Measurements from ENCODE around the gene SNX11. TPM values are rescaled to one million over a fixed set of nuclear protein-coding genes. Genes with fewer than 3 reads are reported as not detected.

The SNX11 gene
- total RNA-seq, 8 experiments from 2014 or later = 13.3 to 21.8 (median 14.9) TPM

DNA sequence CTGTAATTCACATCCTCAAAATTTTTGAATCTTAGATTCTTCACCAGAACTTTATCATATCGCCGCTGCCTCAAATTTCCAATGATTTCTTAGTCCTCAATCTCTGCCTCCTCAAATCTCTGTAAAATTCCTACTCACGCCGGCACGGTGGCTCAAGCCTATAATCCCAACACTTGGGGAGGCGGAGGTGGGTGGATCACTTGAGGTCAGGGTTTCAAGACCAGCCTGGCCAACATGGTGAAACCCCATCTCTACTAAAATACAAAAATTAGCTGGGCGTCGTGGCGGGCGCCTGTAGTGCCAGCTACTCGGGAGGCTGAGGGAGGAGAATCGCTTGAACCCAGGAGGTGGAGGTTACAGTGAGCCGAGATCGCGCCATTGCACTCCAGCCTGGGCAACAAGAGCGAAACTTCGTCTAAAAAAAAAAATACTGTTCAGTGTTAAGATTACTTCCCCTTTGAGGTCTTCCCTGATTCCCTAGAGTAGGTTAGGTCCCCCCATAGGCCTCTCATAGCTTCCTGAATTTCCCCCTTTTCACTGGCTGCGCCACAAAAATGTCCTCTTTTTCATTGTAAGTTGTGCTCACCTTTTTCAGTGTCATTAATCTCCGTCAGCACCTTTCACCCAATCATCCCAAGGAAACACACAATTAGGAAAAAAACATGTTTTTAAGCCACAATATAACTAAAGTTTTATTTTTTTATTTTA lies 5.4 kb upstream of the SNX11 start:
- in situ Hi-C loops (cut with MboI; ENCODE audit: low pct_unique_long_range_greater_than_20kb in 2 of 9, low sequenced_read_pairs in 9 of 9, unreplicated experiment in 9 of 9) = no loop called here
- H3K4me3 ChIP-seq = peak overlapping the region in 2 of 5 donors; percentile 58 to 61
- peaks cover 0 to 6% of the 10 kb centered on the region in 2 donors for H3K4me1 ChIP-seq (replicated peaks in 1 of 2)
- WGBS, 10 experiments = 58 to 100% (median 92%) methylated on average over 6 to 17 of the region's 19 CpGs; no CpG with 5 or more reads in 1 of the 10 experiments
- no peak overlapping the region for H3K27ac ChIP-seq
- no peak for ATAC-seq (replicated peaks in 6 of 8)

DNA sequence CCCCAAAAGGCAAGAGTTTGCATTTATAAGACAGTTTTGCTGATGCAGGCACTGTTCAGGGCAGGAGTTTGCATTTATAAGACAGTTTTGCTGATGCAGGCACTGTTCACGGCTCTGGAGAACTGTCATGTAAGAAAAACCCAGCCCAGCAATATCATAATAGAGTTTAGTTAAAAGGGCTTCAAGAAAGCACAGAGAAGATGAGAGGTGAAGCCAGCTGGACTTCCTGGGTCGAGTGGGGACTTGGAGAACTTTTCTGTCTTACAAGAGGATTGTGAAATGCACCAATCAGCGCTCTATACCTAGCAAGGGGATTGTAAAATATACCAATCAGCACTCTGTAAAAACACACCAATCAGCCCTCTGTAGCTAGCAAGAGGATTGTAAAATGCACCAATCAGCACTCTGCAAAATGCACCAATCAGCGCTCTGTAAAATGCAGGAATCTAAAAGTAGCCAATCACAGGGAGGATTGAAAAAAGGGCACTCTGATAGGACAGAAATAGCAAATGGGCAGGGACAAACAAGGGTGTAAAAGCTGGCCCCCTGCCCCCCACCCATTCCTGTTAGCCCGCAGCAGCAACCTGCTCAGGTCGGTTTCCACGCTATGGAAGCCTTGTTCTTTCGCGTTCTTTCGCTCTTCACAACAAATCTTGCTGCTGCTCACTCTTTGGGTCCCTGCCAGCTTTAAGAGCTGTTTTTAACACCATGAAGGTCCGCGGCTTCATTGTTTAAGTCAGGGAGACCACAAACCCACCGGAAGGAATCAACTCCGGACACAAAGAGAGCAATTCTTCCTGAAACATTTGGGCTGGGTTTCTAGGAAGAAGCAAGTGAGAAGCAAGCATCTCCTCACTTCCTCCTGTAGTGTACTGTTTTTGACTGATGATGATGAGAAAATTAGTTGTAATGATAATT lies 4.5 kb upstream of the SNX11 start:
- Histone ChIP-seq H3K4me3 (no peak overlapping the region), H3K27ac (no peak overlapping the region), H3K4me1 (replicated peaks in 1 of 2) (peaks cover 0 to 6% of the 10 kb centered on the region in 2 donors)
- in situ Hi-C loops (cut with MboI; ENCODE audit: low pct_unique_long_range_greater_than_20kb in 2 of 9, low sequenced_read_pairs in 9 of 9, unreplicated experiment in 9 of 9) = no loop called here
- 76 to 95% (median 84%) methylated on average over 1 to 11 of the region's 14 CpGs for WGBS, 10 experiments
- no peak for ATAC-seq (replicated peaks in 6 of 8)

DNA sequence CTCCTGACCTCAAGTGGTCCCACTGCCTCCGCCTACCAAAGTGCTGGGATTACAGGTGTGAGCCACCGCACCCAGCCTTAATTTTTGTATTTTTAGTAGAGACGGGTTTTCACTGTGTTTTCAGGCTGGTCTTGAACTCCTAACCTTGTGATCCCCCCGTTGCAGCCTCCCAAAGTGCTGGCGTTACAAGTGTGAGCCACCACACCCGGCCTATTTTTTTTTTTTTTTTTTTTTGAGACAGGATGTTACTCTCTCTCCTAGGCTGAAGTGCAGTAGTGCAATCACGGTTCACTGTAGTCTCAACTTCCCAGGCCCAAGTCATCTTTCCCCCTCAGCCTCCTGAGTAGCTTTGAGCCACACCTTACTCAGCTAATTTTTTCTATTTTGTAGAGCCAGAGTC lies 3.1 kb upstream of the SNX11 start:
- H3K27ac ChIP-seq = no peak overlapping the region
- ATAC-seq (replicated peaks in 6 of 8) = no peak
- 59 to 100% (median 89%) methylated on average over 1 to 7 of the region's 7 CpGs; no CpG with 5 or more reads in 1 of the 10 experiments for WGBS, 10 experiments
- in situ Hi-C loops (cut with MboI; ENCODE audit: low pct_unique_long_range_greater_than_20kb in 2 of 9, low sequenced_read_pairs in 9 of 9, unreplicated experiment in 9 of 9) = no loop called here
- no peak overlapping the region for H3K4me3 ChIP-seq
- H3K4me1 ChIP-seq (replicated peaks in 1 of 2) = peaks cover 0 to 14% of the 10 kb centered on the region in 2 donors

DNA sequence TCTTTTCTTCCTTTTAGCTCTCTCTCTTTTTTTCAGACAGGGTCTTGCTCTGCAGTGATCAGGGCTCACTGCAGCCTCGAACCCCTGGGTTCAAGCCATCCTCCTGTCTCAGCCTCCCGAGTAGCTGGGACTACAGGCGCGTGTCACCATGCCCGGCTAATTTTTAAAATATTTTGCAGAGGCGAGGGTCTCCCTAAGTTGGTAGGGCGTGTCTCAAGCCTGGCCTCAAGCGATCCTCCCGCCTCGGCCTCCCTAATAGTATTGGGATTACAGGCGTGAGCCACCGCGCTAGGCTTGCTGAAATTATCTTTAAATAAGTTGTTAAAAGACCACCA lies 797 bp upstream of the SNX11 start:
- 21 to 56% (median 45%) methylated on average over 3 to 13 of the region's 13 CpGs; no CpG with 5 or more reads in 4 of the 10 experiments for WGBS, 10 experiments
- Histone ChIP-seq H3K4me1 (replicated peaks in 1 of 2) (peaks cover 0 to 13% of the 10 kb centered on the region in 2 donors), H3K4me3 (peak overlapping the region; percentile 62 to 89 (median 70)), H3K27ac (no peak overlapping the region)
- in situ Hi-C loops (cut with MboI; ENCODE audit: low pct_unique_long_range_greater_than_20kb in 2 of 9, low sequenced_read_pairs in 9 of 9, unreplicated experiment in 9 of 9) = no loop called here
- ATAC-seq (replicated peaks in 6 of 8) = no peak

DNA sequence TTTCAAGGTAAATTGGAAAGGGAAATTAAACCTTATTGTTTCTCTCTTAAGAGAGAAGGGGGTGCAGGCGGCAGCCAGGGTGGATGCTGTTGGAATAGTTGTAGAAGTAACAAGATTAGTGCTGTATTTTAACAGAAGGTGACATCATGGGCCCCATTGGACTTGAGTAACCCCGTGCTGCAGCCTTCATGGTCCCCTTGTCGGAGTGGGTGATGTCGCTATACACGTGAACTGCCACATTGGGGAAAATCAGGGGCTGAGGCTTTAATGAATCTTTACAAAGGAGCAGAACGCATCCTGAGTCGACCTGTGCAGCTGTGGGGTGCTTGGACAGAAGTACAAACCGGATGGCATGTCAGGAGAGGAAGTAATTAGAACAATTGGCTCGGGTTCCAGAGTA lies 3.2 kb downstream of the SNX11 start:
- Histone ChIP-seq H3K27ac (no peak overlapping the region), H3K4me1 (replicated peaks in 1 of 2) (peaks cover 0 to 13% of the 10 kb centered on the region in 2 donors), H3K4me3 (no peak overlapping the region)
- ATAC-seq (replicated peaks in 6 of 8) = no peak
- WGBS, 10 experiments = 67 to 100% (median 100%) methylated on average over 1 to 5 of the region's 9 CpGs; no CpG with 5 or more reads in 2 of the 10 experiments
- in situ Hi-C loops (cut with MboI; ENCODE audit: low pct_unique_long_range_greater_than_20kb in 2 of 9, low sequenced_read_pairs in 9 of 9, unreplicated experiment in 9 of 9) = no loop called here

DNA sequence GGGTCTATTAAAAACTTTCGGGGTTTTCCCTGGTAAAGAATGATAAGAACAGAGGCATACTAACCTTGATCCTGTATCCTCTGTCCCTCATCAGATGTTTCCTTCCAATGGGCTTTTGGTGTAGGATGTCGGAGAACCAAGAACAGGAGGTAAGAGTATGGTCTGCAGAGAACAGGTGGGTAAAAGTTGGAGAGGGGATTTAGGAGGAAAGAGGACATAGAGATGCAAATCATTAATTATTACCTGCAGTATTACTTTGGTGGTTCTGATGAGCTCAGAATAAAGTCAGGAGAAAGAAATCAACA lies 4.3 kb downstream of the SNX11 start:
- WGBS, 10 experiments = 71 to 100% (median 95%) methylated on average over 1 to 2 of the region's 2 CpGs; no CpG with 5 or more reads in 2 of the 10 experiments
- Histone ChIP-seq H3K4me3 (no peak overlapping the region), H3K27ac (no peak overlapping the region), H3K4me1 (replicated peaks in 1 of 2) (peaks cover 0 to 13% of the 10 kb centered on the region in 2 donors)
- no peak for ATAC-seq (replicated peaks in 6 of 8)
- in situ Hi-C loops (cut with MboI; ENCODE audit: low pct_unique_long_range_greater_than_20kb in 2 of 9, low sequenced_read_pairs in 9 of 9, unreplicated experiment in 9 of 9) = no loop called here

DNA sequence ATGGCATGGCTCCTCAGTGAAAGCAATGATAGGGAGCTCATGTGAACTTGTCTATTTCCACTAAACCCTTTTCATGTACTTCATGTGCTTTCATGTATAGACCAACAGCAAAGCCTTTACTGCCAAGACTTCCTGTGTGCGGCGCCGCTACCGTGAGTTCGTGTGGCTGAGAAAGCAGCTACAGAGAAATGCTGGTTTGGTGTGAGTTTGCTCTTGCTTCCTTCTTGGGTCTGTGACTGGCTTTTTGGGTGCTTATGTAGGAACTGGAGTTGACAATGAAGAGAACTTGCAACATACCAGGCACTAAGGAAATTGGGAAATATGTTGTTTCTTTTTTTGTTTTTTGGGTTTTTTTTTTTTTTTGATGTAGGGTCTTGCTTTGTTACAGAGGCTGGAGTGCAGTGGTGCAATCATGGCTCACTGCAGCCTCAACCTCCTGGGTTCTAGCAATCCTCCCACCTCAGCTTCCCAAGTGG lies 5.7 kb downstream of the SNX11 start:
- in situ Hi-C loops (cut with MboI; ENCODE audit: low pct_unique_long_range_greater_than_20kb in 2 of 9, low sequenced_read_pairs in 9 of 9, unreplicated experiment in 9 of 9) = no loop called here
- WGBS, 10 experiments = 90 to 100% (median 95%) methylated on average over 5 of the region's 5 CpGs; no CpG with 5 or more reads in 4 of the 10 experiments
- peaks cover 0 to 13% of the 10 kb centered on the region in 2 donors for H3K4me1 ChIP-seq (replicated peaks in 1 of 2)
- no peak overlapping the region for H3K4me3 ChIP-seq
- H3K27ac ChIP-seq = no peak overlapping the region
- ATAC-seq (replicated peaks in 6 of 8) = no peak

DNA sequence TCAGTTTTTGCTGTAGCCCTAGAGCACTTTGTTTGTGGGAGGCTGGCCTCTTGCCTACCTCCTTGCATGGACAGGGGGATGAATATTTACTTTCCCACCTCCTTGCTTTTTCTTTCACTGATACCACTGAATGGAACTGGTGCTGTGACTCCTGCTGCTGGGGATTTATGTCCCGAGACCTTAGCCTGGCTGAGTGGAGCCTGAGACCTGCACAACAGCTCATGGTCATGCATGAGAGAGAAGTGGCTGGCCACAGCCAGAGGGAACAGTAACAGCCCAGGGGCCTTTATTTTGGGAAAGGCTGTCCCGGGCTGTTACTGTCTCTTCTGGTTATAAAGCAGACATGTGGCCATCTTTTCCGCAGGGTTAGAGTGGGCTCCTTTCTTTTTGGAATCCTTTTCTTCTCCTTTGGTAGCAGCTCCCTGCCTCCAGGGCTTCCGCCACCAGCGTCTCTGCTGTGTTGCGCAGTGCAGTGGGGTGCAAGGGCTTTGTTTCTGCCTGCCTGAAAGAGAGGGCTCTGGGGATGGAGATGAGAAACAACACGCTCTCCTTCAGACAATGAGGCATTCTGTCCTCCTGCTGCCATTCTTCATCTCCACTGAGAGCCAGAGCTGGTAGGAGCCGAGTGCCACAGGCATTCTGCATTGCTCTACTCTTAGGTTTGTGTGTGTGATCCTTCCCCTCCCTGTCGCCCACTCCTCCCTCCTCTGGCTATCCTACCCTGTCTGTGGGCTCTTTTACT lies 14.5 kb downstream of the SNX11 start:
- WGBS, 10 experiments = 0 to 100% (median 40%) methylated on average over 1 to 8 of the region's 9 CpGs; no CpG with 5 or more reads in 3 of the 10 experiments
- Histone ChIP-seq H3K4me1 (replicated peaks in 1 of 2) (peaks cover 22 to 31% of the 10 kb centered on the region in 2 donors), H3K27ac (peak overlapping the region; percentile 27 to 80), H3K4me3 (no peak overlapping the region)
- ATAC-seq (replicated peaks in 6 of 8) = peak in 5 of 8 experiments; percentile 68 to 80 (median 78)
- in situ Hi-C loops (cut with MboI; ENCODE audit: low pct_unique_long_range_greater_than_20kb in 2 of 9, low sequenced_read_pairs in 9 of 9, unreplicated experiment in 9 of 9) = no loop called here

DNA sequence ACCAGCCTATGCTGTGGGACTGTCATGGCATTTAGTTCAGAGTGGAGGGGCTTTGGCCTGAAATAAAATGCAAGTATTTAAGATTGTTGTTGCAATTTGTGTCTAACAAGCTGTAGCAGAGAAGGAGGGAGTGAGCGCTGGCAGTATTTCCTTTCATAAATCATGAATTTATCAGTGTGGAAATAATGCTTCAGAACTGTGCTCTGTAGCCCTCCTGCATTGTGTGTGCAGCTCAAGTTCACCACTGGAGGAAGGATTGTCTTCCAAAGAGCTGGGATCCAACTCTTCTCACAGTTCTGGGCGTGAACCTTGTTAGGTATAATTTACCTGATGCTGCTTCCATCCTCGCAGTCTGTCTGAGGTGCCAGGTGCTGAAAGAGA lies 15.1 kb downstream of the SNX11 start:
- Histone ChIP-seq H3K27ac (peak overlapping the region in 1 of 2 donors; percentile 80), H3K4me3 (no peak overlapping the region), H3K4me1 (replicated peaks in 1 of 2) (peaks cover 22 to 31% of the 10 kb centered on the region in 2 donors)
- peak in 5 of 8 experiments; percentile 52 to 75 (median 71) for ATAC-seq (replicated peaks in 6 of 8)
- WGBS, 10 experiments = 53 to 100% (median 88%) methylated on average over 1 to 3 of the region's 3 CpGs; no CpG with 5 or more reads in 2 of the 10 experiments
- in situ Hi-C loops (cut with MboI; ENCODE audit: low pct_unique_long_range_greater_than_20kb in 2 of 9, low sequenced_read_pairs in 9 of 9, unreplicated experiment in 9 of 9) = no loop called here

DNA sequence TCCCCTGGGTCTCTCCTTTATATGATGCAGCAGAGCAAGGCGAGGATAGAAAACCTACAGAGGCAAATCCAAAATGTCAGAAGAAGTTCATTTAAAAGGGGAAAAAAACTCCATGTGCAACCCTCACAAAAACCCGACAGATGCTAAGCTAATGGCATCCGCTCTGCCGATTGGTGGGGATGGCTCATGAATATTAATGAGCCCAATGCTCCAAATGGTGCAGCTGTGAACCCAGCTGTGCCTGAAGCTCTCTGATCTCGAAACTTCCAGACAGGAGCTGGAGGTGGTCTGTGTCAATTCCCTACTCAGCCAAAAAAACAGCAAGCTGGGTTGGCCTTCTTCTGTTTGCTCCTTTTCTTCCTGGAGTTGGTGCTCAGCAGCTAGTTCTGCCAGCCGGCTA lies 15.5 kb downstream of the SNX11 start:
- peaks cover 22 to 31% of the 10 kb centered on the region in 2 donors for H3K4me1 ChIP-seq (replicated peaks in 1 of 2)
- no peak overlapping the region for H3K4me3 ChIP-seq
- H3K27ac ChIP-seq = peak overlapping the region in 1 of 2 donors; percentile 80
- in situ Hi-C loops (cut with MboI; ENCODE audit: low pct_unique_long_range_greater_than_20kb in 2 of 9, low sequenced_read_pairs in 9 of 9, unreplicated experiment in 9 of 9) = no loop called here
- WGBS, 10 experiments = 10 to 75% (median 62%) methylated on average over 1 to 6 of the region's 6 CpGs; no CpG with 5 or more reads in 1 of the 10 experiments
- ATAC-seq (replicated peaks in 6 of 8) = peak in 5 of 8 experiments; percentile 18 to 56 (median 52)

DNA sequence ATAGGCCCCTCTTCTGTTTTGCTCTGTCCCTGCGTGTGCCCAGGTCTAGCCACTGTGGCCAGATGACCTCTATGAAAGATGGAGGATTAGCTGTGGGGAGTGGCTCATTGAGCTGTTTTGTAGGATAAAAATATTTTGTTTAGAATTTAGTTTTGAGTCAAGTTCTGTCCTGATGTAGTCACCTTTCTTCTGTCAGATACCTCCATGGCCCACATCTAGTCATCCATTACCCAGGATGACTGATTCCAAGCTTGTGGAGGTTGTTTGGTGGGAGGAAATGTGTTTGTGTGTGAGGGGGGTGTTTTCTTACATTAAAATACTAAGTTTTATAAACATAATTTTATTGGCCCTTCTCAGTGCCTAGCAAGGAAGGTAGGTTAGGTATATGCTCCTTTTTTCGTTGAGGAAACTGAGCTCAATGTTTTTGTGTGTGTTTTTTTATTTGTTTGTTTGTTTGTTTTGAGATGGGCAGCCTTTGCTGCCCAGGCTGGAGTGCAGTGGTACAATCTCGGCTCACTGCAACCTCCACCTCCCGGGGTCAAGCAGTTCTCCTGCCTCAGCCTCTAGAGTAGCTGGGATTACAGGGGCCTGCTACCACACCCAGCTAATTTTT lies 16.3 kb downstream of the SNX11 start:
- in situ Hi-C loops (cut with MboI; ENCODE audit: low pct_unique_long_range_greater_than_20kb in 2 of 9, low sequenced_read_pairs in 9 of 9, unreplicated experiment in 9 of 9) = no loop called here
- peaks cover 22 to 31% of the 10 kb centered on the region in 2 donors for H3K4me1 ChIP-seq (replicated peaks in 1 of 2)
- H3K4me3 ChIP-seq = no peak overlapping the region
- H3K27ac ChIP-seq = no peak overlapping the region
- ATAC-seq (replicated peaks in 6 of 8) = no peak
- WGBS, 10 experiments = 69 to 100% (median 93%) methylated on average over 1 to 3 of the region's 4 CpGs; no CpG with 5 or more reads in 1 of the 10 experiments

DNA sequence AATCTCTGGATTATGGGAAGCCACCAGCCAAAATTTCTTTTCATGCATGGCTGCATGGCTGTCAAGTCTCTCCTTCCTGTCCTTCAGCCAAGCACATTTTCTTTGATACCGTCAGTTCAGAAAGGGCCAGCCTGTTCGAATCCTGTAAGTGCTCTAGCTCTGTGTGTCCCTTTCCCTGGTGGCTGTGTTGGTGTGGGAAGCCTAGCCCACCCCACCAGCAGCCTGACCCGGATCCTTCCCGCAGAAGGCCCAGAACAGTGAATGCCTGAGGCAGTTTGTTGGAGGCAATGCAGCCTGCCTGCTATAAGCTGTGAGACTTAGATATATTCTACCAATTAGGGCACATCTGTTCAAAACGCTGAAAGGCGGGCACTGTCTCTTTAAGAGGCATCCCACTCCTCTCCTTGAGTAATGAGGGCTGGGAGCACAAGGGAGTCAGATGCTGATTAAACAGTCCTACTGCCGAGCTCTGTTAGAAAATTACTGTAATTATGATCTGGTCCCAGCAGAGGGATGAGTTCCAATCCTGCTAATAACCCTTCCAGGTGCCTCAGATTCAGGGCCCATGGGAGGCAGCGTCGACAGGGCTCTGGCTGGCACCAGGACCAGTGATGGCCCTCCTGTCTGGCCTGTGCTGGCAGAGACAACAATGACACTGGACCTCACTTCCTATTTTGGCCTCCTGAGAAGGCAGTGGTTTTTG lies 18.4 kb downstream of the SNX11 start:
- Histone ChIP-seq H3K27ac (peak overlapping the region; percentile 40 to 54), H3K4me1 (replicated peaks in 1 of 2) (peaks cover 22 to 31% of the 10 kb centered on the region in 2 donors), H3K4me3 (no peak overlapping the region)
- 10 to 100% (median 72%) methylated on average over 1 to 6 of the region's 9 CpGs; no CpG with 5 or more reads in 1 of the 10 experiments for WGBS, 10 experiments
- ATAC-seq (replicated peaks in 6 of 8) = peak in 2 of 8 experiments; percentile 4 to 35
- in situ Hi-C loops (cut with MboI; ENCODE audit: low pct_unique_long_range_greater_than_20kb in 2 of 9, low sequenced_read_pairs in 9 of 9, unreplicated experiment in 9 of 9) = loop anchor here in 1 of 9 experiments (25.0 kb wide), 1 partner anchor 89 kb away; the partner anchor contains the start of genes COPZ2 and NFE2L1
